Heart left ventricle (tissue), 16 donors: Measurements from ENCODE around the gene PERM1. TPM values are rescaled to one million over a fixed set of nuclear protein-coding genes. Genes with fewer than 3 reads are reported as not detected.

Source experiments
- ATAC-seq, 4 donors: fragments of 200-7000 bp; cut with Tn5 transposase; one replicate each; pipeline ENCODE4 v1.9.1; 2020 to 2022; ENCODE audit warnings: moderate library complexity in 4 of 4, mild to moderate bottlenecking in 3 of 4, moderate number of reproducible peaks in 1 of 4
- DNase-seq, 5 donors: peaks; one replicate each; pipeline ENCODE4 v3.0.0-alpha.2; 2020
- H3K27ac ChIP-seq, 12 donors: fragments of 200-600 bp; sonication (generic) in 4 of 12; one replicate each; pipeline versions ENCODE4 v1.5.0 to v1.8.0; 2016 to 2022; ENCODE audit warnings: mild to moderate bottlenecking in 2 of 12
- H3K27me3 ChIP-seq, 9 donors: fragments of 200-600 bp; sonication (generic) in 2 of 9; one replicate each; pipeline versions ENCODE4 v1.5.1 to v1.8.0; 2016 to 2022; ENCODE audit warnings: mild to moderate bottlenecking in 3 of 9
- H3K36me3 ChIP-seq, 9 donors: fragments of 200-600 bp; sonication (generic) in 2 of 9; one replicate each; pipeline versions ENCODE4 v1.5.0 to v1.8.0; 2018 to 2022; ENCODE audit warnings: mild to moderate bottlenecking in 2 of 9
- H3K4me1 ChIP-seq, 12 donors: fragments of 200-600 bp; sonication (generic) in 4 of 12; one replicate each; pipeline versions ENCODE4 v1.5.0 to v1.8.0; 2016 to 2022; ENCODE audit warnings: mild to moderate bottlenecking in 3 of 12
- H3K4me3 ChIP-seq, 12 donors: fragments of 200-600 bp; sonication (generic) in 4 of 12; one replicate each; pipeline versions ENCODE4 v1.5.0 to v1.8.0; 2017 to 2022; ENCODE audit warnings: mild to moderate bottlenecking in 9 of 12, moderate library complexity in 4 of 12
- H3K9me3 ChIP-seq, 12 donors: fragments of 200-600 bp; sonication (generic) in 4 of 12; one replicate each; pipeline versions ENCODE4 v1.5.0 to v1.8.0; 2016 to 2022; ENCODE audit warnings: mild to moderate bottlenecking in 1 of 12
- CTCF ChIP-seq, 12 donors: fragments of 200-600 bp; sonication (generic) in 4 of 12; IDR thresholded peaks; one replicate each; pipeline versions ENCODE4 v1.5.0 to v1.8.0; 2018 to 2022; ENCODE audit warnings: antibody characterized with exemption in 12 of 12, mild to moderate bottlenecking in 5 of 12
- POLR2A ChIP-seq, 2 donors: fragments of 450-650 bp; IDR thresholded peaks; one replicate each; pipeline ENCODE4 v1.6.1; 2017; ENCODE audit warnings: antibody characterized with exemption in 2 of 2, mild to moderate bottlenecking in 2 of 2, moderate library complexity in 2 of 2
- WGBS, 4 donors: extraction: QIAGEN DNeasy Blood & Tissue Kit in 2 of 4; methylation state at CpG; one replicate each; pipeline versions ENCODE4 v1.1.5 to v1.1.7; 2013 to 2018; 5-methylcytosine and 5-hydroxymethylcytosine counted together
- intact Hi-C, 10 donors: fragments of 100-400 bp; cut with DNase I; formaldehyde crosslinking; loops; one replicate each; pipeline versions ENCODE4 v1.11.1 to v1.14.2; 2022
- polyA plus RNA-seq, 2 donors: library from polyadenylated mRNA; stranded (reverse); fragments of 200-250 nt; gene quantifications; one replicate each; pipeline ENCODE4 v1.2.3, GENCODE V29; 2013
- total RNA-seq, 9 donors: library from RNA; depleted of rRNA in 2 of 9; stranded (reverse); fragments of >200 nt in 2 of 9; fragmentation: NEBNext Ultra II Directional in 3 of 9; extraction: Animal tissue kit (Norgen Biotek cat#: 25700) in 3 of 9; gene quantifications; one replicate each; pipeline versions ENCODE4 v1.1.0 to v1.2.4, GENCODE V29; 2016 to 2023
- donor health status: ischemic (EF 13 %, LVEDD 7.1; RV severe dilation, severe dysfunction).
- donor health status: healthy with polysubstance abuse.
- donor health status: DM: no; HTN: yes; CAD: no.
- donor health status: DM: no; HTN: no; CAD: no.
- donor health status: ischemic (EF 25% LVEDD 6.9; RV normal size, moderate dysfunction).
- donor health status: ischemic (EF 25% LVEDD 5.7; RV mildly dilated, moderate dysfunction).
- donor health status: healthy.
- donor health status: DM: yes; HTN: yes; CAD: no.
- donor health status: ischemic (EF 35%, LVEDD 5.7; RV mildly dilated, moderate dysfunction).
- donor health status: nonischemic (EF 11% LVEDD 7.7; RV severe dilation, severe dysfunction).
- donor health status: DM: yes; HTN: yes; CAD: no.
- donor health status: PGD.
- donor health status: ischemic (EF 29% LVEDD 5.4; RV normal size, mild dysfunction).
- donor health status: nonischemic (EF 23%, LVEDD 6.1; RV moderate dilation, normal function).

PERM1 gene
- total and polyA plus RNA-seq, 11 donors, result 52.8 to 353 (median 104) TPM

- TF ChIP-seq CTCF (IDR thresholded peaks at IDR 0.05) (no peak), POLR2A (IDR thresholded peaks at IDR 0.05) (no peak)
- WGBS, 4 donors, result 92 to 95% (median 93%) methylated on average over 2 to 10 of the region's 10 CpGs; no CpG with 5 or more reads in 1 of the 4 donors
- Histone ChIP-seq H3K9me3 (no peaks in the 10 kb centered on the region), H3K4me3 (peak overlapping the region in 1 of 12 donors; percentile 89), H3K27ac (no peak overlapping the region), H3K4me1 (peaks cover 0 to 60% (median 37%) of the 10 kb centered on the region in 12 donors), H3K36me3 (no peaks in the 10 kb centered on the region), H3K27me3 (peaks cover 0 to 10% (median 0%) of the 10 kb centered on the region in 9 donors)
- intact Hi-C loops, result loop anchor here in 3 of 10 donors (5.0 kb wide), 1 partner anchor 40 kb away; no protein-coding TSS in a partner anchor
- DNase-seq (no peak), ATAC-seq (no peak)
Observed at GRCh38 chr1:1021920-1022259, 40.0 kb upstream of the PERM1 start.

GRCh38 chr1:1021010-1021919 lies 39.4 kb upstream of the PERM1 start:
- peak in 3 of 4 donors; percentile 23 to 66 (median 28) for ATAC-seq
- Histone ChIP-seq H3K36me3 (no peaks in the 10 kb centered on the region), H3K4me1 (peaks cover 0 to 54% (median 35%) of the 10 kb centered on the region in 12 donors), H3K27me3 (peaks cover 0 to 10% (median 0%) of the 10 kb centered on the region in 9 donors), H3K9me3 (no peaks in the 10 kb centered on the region), H3K4me3 (peak overlapping the region; percentile 59 to 99 (median 81)), H3K27ac (peak overlapping the region in 6 of 12 donors; percentile 56 to 99 (median 97))
- 16 to 38% (median 34%) methylated on average over 20 to 33 of the region's 33 CpGs for WGBS, 4 donors
- DNase-seq, result peak; percentile 80 to 85 (median 83)
- no peak for TF ChIP-seq POLR2A (IDR thresholded peaks at IDR 0.05)
- TF ChIP-seq CTCF (IDR thresholded peaks at IDR 0.05), result no peak
- intact Hi-C loops, result loop anchor here in 3 of 10 donors (5.0 kb wide), 1 partner anchor 41 kb away; no protein-coding TSS in a partner anchor

- Histone ChIP-seq H3K27ac (peak overlapping the region in 10 of 12 donors; percentile 54 to 99 (median 96)), H3K36me3 (no peaks in the 10 kb centered on the region), H3K4me3 (peak overlapping the region; percentile 59 to 99 (median 81)), H3K27me3 (peaks cover 0 to 10% (median 0%) of the 10 kb centered on the region in 9 donors), H3K9me3 (no peaks in the 10 kb centered on the region), H3K4me1 (peaks cover 0 to 48% (median 32%) of the 10 kb centered on the region in 12 donors)
- ATAC-seq (peak in 1 of 4 donors; percentile 11), DNase-seq (no peak)
- TF ChIP-seq POLR2A (IDR thresholded peaks at IDR 0.05), result no peak
- no peak for TF ChIP-seq CTCF (IDR thresholded peaks at IDR 0.05)
- intact Hi-C loops, result loop anchor here in 3 of 10 donors (5.0 kb wide), 1 partner anchor 42 kb away; no protein-coding TSS in a partner anchor
- 0 to 1% methylated on average over 54 to 59 of the region's 59 CpGs; no CpG with 5 or more reads in 2 of the 4 donors for WGBS, 4 donors
Observed at GRCh38 chr1:1020415-1021009, 38.6 kb upstream of the PERM1 start.
